Karpas-422 (cell line): ENCODE measurements around the gene SLC51A. TPM values are rescaled to one million over a fixed set of nuclear protein-coding genes. Genes with fewer than 3 reads are reported as not detected.
"Not testable (repeated sequence)": the region's sequence is repeated elsewhere in the genome, so short reads cannot be mapped to it uniquely, and the experiment has no call there.

Source experiments
- DNase-seq: peaks from one replicate; pipeline ENCODE4 v3.0.0-alpha.2; 2015
- H2AFZ ChIP-seq: fragments of 200-600 bp; sonication (generic); 2 replicates; pipeline ENCODE4 v1.6.1; 2014; ENCODE audit warnings: antibody characterized with exemption, low read length, mixed read lengths
- H3K27ac ChIP-seq: fragments of 200-600 bp; sonication (generic); 2 replicates; pipeline ENCODE4 v1.5.1; 2014; ENCODE audit warnings: mild to moderate bottlenecking, low read length, moderate library complexity
- H3K27me3 ChIP-seq: fragments of 200-600 bp; sonication (generic); 2 replicates; pipeline ENCODE4 v1.6.1; 2014; ENCODE audit warnings: low read length, mixed read lengths
- H3K36me3 ChIP-seq: fragments of 200-600 bp; sonication (generic); 2 replicates; pipeline ENCODE4 v1.6.1; 2014; ENCODE audit warnings: low read length, mixed read lengths; ENCODE audit not compliant: insufficient read depth
- H3K4me1 ChIP-seq: fragments of 200-600 bp; sonication (generic); 2 replicates; pipeline ENCODE4 v1.6.1; 2014; ENCODE audit warnings: mild to moderate bottlenecking, low read length, mixed read lengths
- H3K4me2 ChIP-seq: fragments of 200-600 bp; sonication (generic); 2 replicates; pipeline ENCODE4 v1.6.1; 2014; ENCODE audit warnings: low read length, low read depth, mild to moderate bottlenecking; ENCODE audit not compliant: poor library complexity, severe bottlenecking
- H3K4me3 ChIP-seq: fragments of 200-600 bp; sonication (generic); 2 replicates; pipeline ENCODE4 v1.5.1; 2014; ENCODE audit warnings: mild to moderate bottlenecking, antibody characterized with exemption, low read length, mixed read lengths
- H3K79me2 ChIP-seq: fragments of 200-600 bp; sonication (generic); 2 replicates; pipeline ENCODE4 v1.6.1; 2014; ENCODE audit warnings: mild to moderate bottlenecking, low read length, mixed read lengths
- H3K9ac ChIP-seq: fragments of 200-600 bp; sonication (generic); 2 replicates; pipeline ENCODE4 v1.6.0; 2014; ENCODE audit warnings: low read length
- H3K9me2 ChIP-seq: fragments of 200-600 bp; sonication (generic), shearing (Covaris generic); replicated peaks from 2 replicates; pipeline ENCODE4 v1.6.0; 2014; ENCODE audit warnings: mild to moderate bottlenecking, low read length, moderate library complexity; ENCODE audit not compliant: insufficient read depth
- H3K9me3 ChIP-seq: fragments of 300-700, 200-600 bp; sonication (generic); 2 replicates; pipeline ENCODE4 v1.6.1; 2014; ENCODE audit warnings: low read length, mixed read lengths
- H4K20me1 ChIP-seq: fragments of 200-600 bp; sonication (generic); 2 replicates; pipeline ENCODE4 v1.6.1; 2014; ENCODE audit warnings: mild to moderate bottlenecking, antibody characterized with exemption, low read length, low read depth; ENCODE audit not compliant: insufficient read depth
- total RNA-seq: library from RNA; depleted of rRNA; stranded (reverse); fragments of >200 nt; shearing (Covaris generic); gene quantifications from 2 replicates; pipeline ENCODE4 v1.2.3, GENCODE V29; 2014; ENCODE audit warnings: low replicate concordance

Gene SLC51A
- total RNA-seq, 1 experiment from 2014 or later = not detected

DNA sequence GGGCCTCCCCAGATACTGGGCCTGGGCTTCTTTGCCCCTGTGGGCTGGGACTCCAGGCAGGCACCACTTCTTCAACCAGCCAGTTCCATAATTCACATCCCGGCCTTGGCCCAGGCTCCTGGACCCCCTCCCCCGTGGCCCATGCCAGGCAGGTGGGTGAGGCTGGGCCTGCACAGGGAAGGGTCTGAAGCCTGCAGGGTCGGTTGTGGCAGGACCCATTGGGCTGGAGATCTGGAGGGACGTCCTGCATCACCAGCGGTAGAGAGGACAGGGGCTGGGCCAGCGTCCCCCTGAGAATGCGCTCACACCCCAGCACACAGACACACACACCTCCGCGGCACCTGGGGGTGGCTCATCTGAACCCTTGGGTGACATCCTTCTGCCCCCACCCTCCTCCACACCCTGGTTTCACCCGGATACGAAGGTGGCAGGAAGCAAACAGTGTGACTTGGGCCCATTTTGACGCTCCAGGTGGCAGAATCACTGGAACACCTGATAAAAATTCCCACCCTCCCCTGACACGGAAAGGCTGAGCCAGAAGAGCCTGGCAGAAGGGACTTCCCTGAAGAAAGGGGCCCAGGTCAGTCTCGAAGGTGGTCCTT, 20.6 kb upstream of the SLC51A start:
- Histone ChIP-seq H2AFZ (no peak overlapping the region), H3K4me3 (no peak overlapping the region), H3K27me3 (no peaks in the 10 kb centered on the region; the same call in 1 of the 2 replicates), H3K9ac (no peak overlapping the region), H3K27ac (no peak overlapping the region), H3K36me3 (no peaks in the 10 kb centered on the region), H3K9me2 (no peaks in the 10 kb centered on the region), H3K79me2 (no peaks in the 10 kb centered on the region), H4K20me1 (no peaks in the 10 kb centered on the region), H3K4me2 (no peak overlapping the region), H3K9me3 (no peaks in the 10 kb centered on the region), H3K4me1 (no peaks in the 10 kb centered on the region)
- DNase-seq = no peak

DNA sequence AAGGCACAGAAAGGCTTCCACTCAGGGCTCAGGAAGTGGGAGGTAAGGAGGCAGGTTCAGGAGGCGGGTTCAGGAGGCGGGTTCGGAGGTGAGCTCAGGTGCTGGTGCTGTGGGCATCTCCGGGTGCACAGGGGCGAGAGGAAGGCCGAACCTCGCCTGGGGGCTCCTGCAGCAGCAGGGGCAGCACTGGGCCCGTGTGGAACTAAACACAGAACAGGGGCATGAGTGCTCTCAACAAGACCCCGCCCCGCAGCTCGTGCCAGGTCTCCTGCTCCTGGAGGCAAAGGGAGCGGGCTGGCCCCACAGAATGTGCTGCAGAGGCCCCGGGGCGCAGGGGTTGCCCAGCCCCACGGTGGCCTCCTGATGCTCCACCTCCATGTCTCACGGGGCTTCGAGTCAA, 18.8 kb upstream of the SLC51A start:
- Histone ChIP-seq H3K4me1 (no peaks in the 10 kb centered on the region), H3K79me2 (no peaks in the 10 kb centered on the region), H3K4me2 (no peak overlapping the region), H3K9me2 (no peaks in the 10 kb centered on the region), H4K20me1 (no peaks in the 10 kb centered on the region), H3K27me3 (no peaks in the 10 kb centered on the region; the same call in 1 of the 2 replicates), H3K9ac (no peak overlapping the region), H3K27ac (no peak overlapping the region), H3K4me3 (no peak overlapping the region), H3K9me3 (no peaks in the 10 kb centered on the region), H3K36me3 (no peaks in the 10 kb centered on the region), H2AFZ (no peak overlapping the region)
- no peak for DNase-seq

DNA sequence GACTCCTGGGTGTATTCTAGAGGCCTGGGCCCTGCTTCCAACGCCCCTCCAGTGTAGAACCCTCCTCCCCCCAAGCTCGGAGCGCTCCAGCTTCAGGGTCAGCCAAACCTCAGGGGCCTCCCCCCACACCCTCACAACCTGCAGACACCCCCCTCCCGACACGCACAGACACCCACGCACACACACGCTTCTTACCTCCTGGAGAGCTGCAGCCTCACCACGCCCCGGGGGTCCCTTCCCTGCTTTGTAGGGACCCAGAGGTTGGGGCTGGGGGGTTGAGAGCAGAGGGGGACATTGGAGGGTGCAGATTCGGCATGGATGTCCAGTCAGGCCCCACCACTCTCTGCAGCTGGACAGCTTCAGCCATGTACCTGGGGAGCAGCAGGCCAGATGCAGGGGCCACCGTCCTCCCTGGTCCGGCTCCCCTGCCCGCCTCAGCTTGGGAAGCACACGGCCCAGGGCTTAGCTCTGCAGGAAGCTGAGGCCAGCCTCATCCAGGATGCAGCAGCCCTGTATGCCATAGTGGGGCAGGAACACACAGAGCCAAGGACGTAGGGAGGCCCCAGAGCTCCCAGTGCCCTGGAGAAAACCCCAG, 18.2 kb upstream of the SLC51A start:
- Histone ChIP-seq H3K79me2 (no peaks in the 10 kb centered on the region), H3K9ac (no peak overlapping the region), H2AFZ (no peak overlapping the region), H3K36me3 (no peaks in the 10 kb centered on the region), H3K9me2 (no peaks in the 10 kb centered on the region), H3K9me3 (no peaks in the 10 kb centered on the region), H3K4me1 (no peaks in the 10 kb centered on the region), H3K4me2 (no peak overlapping the region), H3K27ac (no peak overlapping the region), H4K20me1 (no peaks in the 10 kb centered on the region), H3K27me3 (no peaks in the 10 kb centered on the region; the same call in 1 of the 2 replicates), H3K4me3 (no peak overlapping the region)
- no peak for DNase-seq

DNA sequence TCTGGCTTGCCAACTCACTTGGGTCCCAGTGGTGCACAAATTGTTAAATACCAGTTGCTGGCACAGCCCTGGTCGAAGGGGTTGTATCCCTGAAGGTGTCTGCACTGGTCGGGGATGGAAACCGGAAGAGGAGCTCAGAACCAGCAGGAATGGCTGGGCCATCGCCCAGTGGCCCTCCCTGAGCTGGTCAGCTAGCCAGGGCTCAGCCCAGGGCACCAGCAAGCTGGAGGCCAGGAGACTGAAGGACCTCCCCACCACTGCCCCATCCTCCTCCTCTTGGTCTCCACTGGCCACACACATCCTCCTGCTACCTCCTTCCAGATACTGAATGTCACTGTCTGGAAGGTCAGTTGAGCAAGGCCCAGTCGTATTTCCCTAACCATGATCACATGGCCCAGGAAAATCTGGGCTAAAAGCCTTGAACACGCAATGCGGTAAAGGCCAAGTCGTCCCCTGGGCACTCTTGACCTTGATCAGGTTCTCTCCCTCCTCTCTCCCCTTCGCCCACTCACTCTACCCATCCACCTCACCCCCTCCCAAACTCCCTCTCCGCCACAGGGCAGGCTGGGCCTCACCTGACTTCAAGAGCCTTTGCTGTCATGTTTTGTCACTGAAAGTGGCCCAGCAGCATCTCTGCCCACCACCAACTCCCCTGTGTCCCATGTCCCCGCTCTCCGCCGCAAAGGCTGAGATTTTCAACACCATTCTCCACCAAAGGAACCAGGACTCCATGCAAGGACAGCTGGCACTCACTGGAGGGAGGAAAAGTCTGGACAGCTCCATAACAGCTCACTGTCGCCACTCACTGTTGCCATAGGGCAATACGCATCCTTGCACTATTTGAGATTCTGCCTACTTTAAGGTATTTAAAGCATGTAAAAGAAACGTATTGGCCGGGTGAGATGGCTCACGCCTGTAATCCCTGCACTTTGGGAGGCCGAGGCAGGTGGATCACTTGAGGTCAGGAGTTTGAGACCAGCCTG, 17.3 kb upstream of the SLC51A start:
- H2AFZ ChIP-seq = no peak overlapping the region
- no peaks in the 10 kb centered on the region; the same call in 1 of the 2 replicates for H3K27me3 ChIP-seq
- H3K79me2 ChIP-seq = no peaks in the 10 kb centered on the region
- H4K20me1 ChIP-seq = no peaks in the 10 kb centered on the region
- H3K36me3 ChIP-seq = no peaks in the 10 kb centered on the region
- H3K9me2 ChIP-seq = no peaks in the 10 kb centered on the region
- no peak overlapping the region for H3K4me3 ChIP-seq
- no peaks in the 10 kb centered on the region for H3K9me3 ChIP-seq
- no peak for DNase-seq
- H3K27ac ChIP-seq = no peak overlapping the region
- H3K4me1 ChIP-seq = no peaks in the 10 kb centered on the region
- H3K9ac ChIP-seq = no peak overlapping the region
- no peak overlapping the region for H3K4me2 ChIP-seq

DNA sequence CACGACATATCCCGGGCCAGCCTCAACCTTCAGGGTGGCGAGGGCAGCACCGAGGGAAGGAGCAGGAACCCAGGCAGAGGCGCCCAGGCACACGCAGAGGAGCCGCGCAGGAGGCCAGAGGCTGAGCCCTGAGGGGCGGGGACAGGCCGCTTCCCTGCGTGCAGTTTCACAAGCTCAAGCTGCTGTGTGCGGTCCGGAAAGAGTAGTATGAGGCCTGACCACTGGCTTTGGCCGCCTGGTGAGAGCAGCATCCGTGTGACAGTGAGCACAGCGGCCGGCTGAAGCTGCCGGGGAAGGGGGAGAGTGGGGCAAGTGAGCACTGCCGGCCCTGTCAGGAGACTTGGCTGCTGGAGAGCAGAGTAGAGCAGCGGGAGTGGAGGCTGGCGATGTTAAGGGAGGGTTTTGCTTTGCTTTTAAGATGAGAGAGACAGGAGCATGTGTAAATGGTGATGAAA, 13.8 kb upstream of the SLC51A start:
- no peaks in the 10 kb centered on the region for H3K36me3 ChIP-seq
- no peak overlapping the region for H3K27ac ChIP-seq
- no peaks in the 10 kb centered on the region; the same call in 1 of the 2 replicates for H3K27me3 ChIP-seq
- H3K79me2 ChIP-seq = no peaks in the 10 kb centered on the region
- H3K9me3 ChIP-seq = no peaks in the 10 kb centered on the region
- H3K4me1 ChIP-seq = no peaks in the 10 kb centered on the region
- no peak for DNase-seq
- no peak overlapping the region for H3K4me2 ChIP-seq
- H3K9me2 ChIP-seq = no peaks in the 10 kb centered on the region
- no peak overlapping the region for H3K9ac ChIP-seq
- no peak overlapping the region for H3K4me3 ChIP-seq
- H4K20me1 ChIP-seq = no peaks in the 10 kb centered on the region
- H2AFZ ChIP-seq = no peak overlapping the region

DNA sequence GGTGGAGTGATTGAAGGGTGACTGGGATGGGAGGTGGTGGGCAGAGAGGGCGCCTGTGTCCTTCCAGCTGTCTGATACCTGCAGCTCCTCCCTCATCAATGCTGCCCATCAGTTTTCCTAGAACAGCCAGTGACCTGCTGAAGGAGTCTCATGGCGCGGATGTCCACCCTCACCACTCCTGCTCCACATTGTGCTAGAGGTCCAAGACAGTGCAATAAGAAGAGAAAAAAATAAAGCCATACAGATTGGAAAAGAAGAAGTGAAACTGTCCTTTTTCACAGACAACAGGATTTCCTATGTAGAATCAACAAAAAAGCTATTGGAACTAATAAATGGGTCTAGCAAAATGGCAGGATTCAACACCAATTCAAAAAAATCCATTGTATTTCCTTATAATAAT, 12.5 kb upstream of the SLC51A start:
- H3K36me3 ChIP-seq = no peaks in the 10 kb centered on the region
- H3K27me3 ChIP-seq = no peaks in the 10 kb centered on the region; the same call in 1 of the 2 replicates
- H3K9me3 ChIP-seq = no peaks in the 10 kb centered on the region
- H3K4me3 ChIP-seq = no peak overlapping the region
- H3K79me2 ChIP-seq = no peaks in the 10 kb centered on the region
- H2AFZ ChIP-seq = no peak overlapping the region
- no peaks in the 10 kb centered on the region for H4K20me1 ChIP-seq
- no peak overlapping the region for H3K4me2 ChIP-seq
- H3K9me2 ChIP-seq = no peaks in the 10 kb centered on the region
- H3K27ac ChIP-seq = no peak overlapping the region
- no peak overlapping the region for H3K9ac ChIP-seq
- peak; percentile 60 for DNase-seq
- H3K4me1 ChIP-seq = no peaks in the 10 kb centered on the region

DNA sequence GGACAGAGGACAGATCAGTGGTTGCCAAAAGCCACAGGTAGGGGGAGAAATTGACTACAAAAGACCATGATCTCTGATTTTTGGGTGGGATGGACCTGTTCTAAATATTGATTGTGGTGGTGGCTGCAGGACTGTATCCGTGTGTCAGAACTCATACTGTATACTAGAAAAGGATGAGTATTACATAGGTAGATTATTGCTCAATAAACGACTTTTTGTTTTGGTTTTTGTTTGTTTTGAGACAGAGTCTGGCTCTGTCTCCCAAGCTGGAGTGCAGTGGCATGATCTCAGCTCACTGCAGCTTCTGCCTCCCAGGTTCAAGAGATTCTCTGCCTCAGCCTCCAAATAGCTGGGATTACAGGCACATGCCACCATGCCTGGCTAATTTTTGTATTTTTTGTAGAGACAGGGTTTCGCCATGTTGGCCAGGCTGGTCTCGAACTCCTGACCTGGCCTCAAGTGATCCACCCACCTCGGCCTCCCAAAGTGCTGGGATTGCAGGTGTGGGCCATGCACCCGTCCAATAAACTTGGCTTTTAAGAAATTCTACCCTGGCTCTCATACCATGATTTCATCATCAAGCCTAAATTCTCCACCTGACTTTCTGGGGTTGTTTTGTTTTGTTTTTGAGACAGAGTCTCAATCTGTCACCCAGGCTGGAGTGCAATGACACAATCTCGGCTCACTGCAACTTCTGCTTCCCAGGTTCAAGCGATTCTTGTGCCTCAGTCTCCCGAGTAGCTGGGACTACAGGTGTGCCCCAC, 10.7 kb upstream of the SLC51A start:
- not testable (repeated sequence) for H4K20me1 ChIP-seq, H3K79me2 ChIP-seq, DNase-seq, H3K9me2 ChIP-seq, H3K27me3 ChIP-seq, H3K36me3 ChIP-seq, H3K4me1 ChIP-seq, H3K4me2 ChIP-seq, H3K4me3 ChIP-seq, H3K27ac ChIP-seq, H3K9me3 ChIP-seq, H3K9ac ChIP-seq, H2AFZ ChIP-seq
